Adipocyte (in vitro differentiated cells): Measurements from ENCODE around the gene KLHL17.
A peak's percentile ranks its signal among the peaks of the same experiment; 100 is the strongest.
"Not testable (repeated sequence)": the region's sequence is repeated elsewhere in the genome, so short reads cannot be mapped to it uniquely, and the experiment has no call there.

Experiments
- DNase-seq: peaks from one replicate; pipeline ENCODE4 v3.0.0-alpha.2; 2015; ENCODE audit warnings: low read depth
- H3K27me3 ChIP-seq: replicated peaks from 2 replicates; pipeline ENCODE4 v1.7.0; 2013; ENCODE audit warnings: mild to moderate bottlenecking, low read length, moderate library complexity; ENCODE audit not compliant: control insufficient read depth, insufficient read depth
- H3K36me3 ChIP-seq: 2 replicates; pipeline ENCODE4 v1.7.0; 2013; ENCODE audit warnings: low read length, mild to moderate bottlenecking, moderate library complexity; ENCODE audit not compliant: control insufficient read depth, insufficient read depth, severe bottlenecking
- H3K4me1 ChIP-seq: 2 replicates; pipeline ENCODE4 v1.7.0; 2013; ENCODE audit warnings: mild to moderate bottlenecking, low read length, moderate library complexity; ENCODE audit not compliant: control insufficient read depth, insufficient read depth
- H3K4me3 ChIP-seq: 2 replicates; pipeline ENCODE4 v1.7.0; 2013; ENCODE audit warnings: mild to moderate bottlenecking, low read length, moderate library complexity
- H3K9ac ChIP-seq: 2 replicates; pipeline ENCODE4 v1.7.0; 2013; ENCODE audit warnings: mild to moderate bottlenecking, low read length, moderate library complexity
- H3K9me3 ChIP-seq: 2 replicates; pipeline ENCODE4 v1.7.0; 2013; ENCODE audit warnings: mild to moderate bottlenecking, low read length, moderate library complexity; ENCODE audit not compliant: control insufficient read depth

KLHL17 gene

GRCh38 chr1:975365-975764 lies 15.0 kb downstream of the KLHL17 start:
- DNase-seq = no peak
- H3K27me3 ChIP-seq = peaks cover 33% of the 10 kb centered on the region
- H3K9me3 ChIP-seq = no peaks in the 10 kb centered on the region
- no peaks in the 10 kb centered on the region for H3K36me3 ChIP-seq
- no peak overlapping the region for H3K9ac ChIP-seq
- no peak overlapping the region for H3K4me3 ChIP-seq
- H3K4me1 ChIP-seq = no peaks in the 10 kb centered on the region

- H3K4me3 ChIP-seq = no peak overlapping the region
- no peaks in the 10 kb centered on the region for H3K9me3 ChIP-seq
- no peak overlapping the region for H3K9ac ChIP-seq
- peak; percentile 80 for DNase-seq
- no peaks in the 10 kb centered on the region for H3K4me1 ChIP-seq
- peaks cover 34% of the 10 kb centered on the region for H3K27me3 ChIP-seq
- H3K36me3 ChIP-seq = no peaks in the 10 kb centered on the region
Measured at GRCh38 chr1:975896-976683, 15.7 kb downstream of the KLHL17 start.

- DNase-seq, H3K4me1 ChIP-seq: not testable (repeated sequence)
- peaks cover 41% of the 10 kb centered on the region for H3K27me3 ChIP-seq
Measured at GRCh38 chr1:976791-977190, 16.4 kb downstream of the KLHL17 start.

GRCh38 chr1:978069-978834 lies 17.9 kb downstream of the KLHL17 start:
- no peaks in the 10 kb centered on the region for H3K4me1 ChIP-seq
- no peaks in the 10 kb centered on the region for H3K36me3 ChIP-seq
- H3K9me3 ChIP-seq = no peaks in the 10 kb centered on the region
- H3K9ac ChIP-seq = no peak overlapping the region
- DNase-seq = no peak
- H3K27me3 ChIP-seq = peaks cover 55% of the 10 kb centered on the region
- no peak overlapping the region for H3K4me3 ChIP-seq

More at GRCh38 chr1:976791-977190, 16.4 kb downstream of the KLHL17 start:
- H3K9ac ChIP-seq, H3K4me3 ChIP-seq, H3K9me3 ChIP-seq, H3K36me3 ChIP-seq: not testable (repeated sequence)

GRCh38 chr1:978835-979743 lies 18.7 kb downstream of the KLHL17 start:
- Histone ChIP-seq H3K27me3 (peaks cover 56% of the 10 kb centered on the region), H3K4me3 (no peak overlapping the region), H3K9ac (no peak overlapping the region), H3K4me1 (no peaks in the 10 kb centered on the region), H3K36me3 (no peaks in the 10 kb centered on the region), H3K9me3 (no peaks in the 10 kb centered on the region)
- no peak for DNase-seq

- no peak for DNase-seq
Measured at GRCh38 chr1:979744-980072, 19.3 kb downstream of the KLHL17 start.

GRCh38 chr1:980137-980571 lies 19.8 kb downstream of the KLHL17 start:
- Histone ChIP-seq H3K36me3 (no peaks in the 10 kb centered on the region), H3K27me3 (peaks cover 55% of the 10 kb centered on the region), H3K9me3 (no peaks in the 10 kb centered on the region), H3K4me3 (no peak overlapping the region), H3K9ac (no peak overlapping the region), H3K4me1 (no peaks in the 10 kb centered on the region)
- DNase-seq = no peak

More at GRCh38 chr1:979744-980072, 19.3 kb downstream of the KLHL17 start:
- H3K9ac ChIP-seq = no peak overlapping the region
- H3K27me3 ChIP-seq = peaks cover 55% of the 10 kb centered on the region
- no peaks in the 10 kb centered on the region for H3K36me3 ChIP-seq
- no peaks in the 10 kb centered on the region for H3K4me1 ChIP-seq
- H3K9me3 ChIP-seq = no peaks in the 10 kb centered on the region
- H3K4me3 ChIP-seq = no peak overlapping the region

GRCh38 chr1:980602-981395 lies 20.4 kb downstream of the KLHL17 start:
- no peak for DNase-seq
- H3K4me1 ChIP-seq = no peaks in the 10 kb centered on the region
- no peak overlapping the region for H3K9ac ChIP-seq
- no peaks in the 10 kb centered on the region for H3K9me3 ChIP-seq
- H3K4me3 ChIP-seq = no peak overlapping the region
- peaks cover 55% of the 10 kb centered on the region for H3K27me3 ChIP-seq
- H3K36me3 ChIP-seq = no peaks in the 10 kb centered on the region

- H3K4me3 ChIP-seq = no peak overlapping the region
- no peaks in the 10 kb centered on the region for H3K9me3 ChIP-seq
- H3K36me3 ChIP-seq = no peaks in the 10 kb centered on the region
- H3K4me1 ChIP-seq = no peaks in the 10 kb centered on the region
- DNase-seq = no peak
- H3K27me3 ChIP-seq = peaks cover 53% of the 10 kb centered on the region
- no peak overlapping the region for H3K9ac ChIP-seq
Measured at GRCh38 chr1:981491-981954, 21.1 kb downstream of the KLHL17 start.

- H3K9me3 ChIP-seq = no peaks in the 10 kb centered on the region
- H3K4me1 ChIP-seq = no peaks in the 10 kb centered on the region
- no peak within 1 kb of the TSS for H3K4me3 ChIP-seq
- no peak for DNase-seq
- peaks cover 53% of the 10 kb centered on the region for H3K27me3 ChIP-seq
- H3K36me3 ChIP-seq = no peaks in the 10 kb centered on the region
- H3K9ac ChIP-seq = no peak within 1 kb of the TSS
Measured at GRCh38 chr1:981955-982558, 21.7 kb downstream of the KLHL17 start, which contains the start of gene PERM1. TSS of gene PERM1 (minus strand) at chr1:982093. CDS start at chr1:981029, 1,064 bp downstream.
